GM21825 (cell line): ENCODE data around the gene TOMM40.
"Not testable (repeated sequence)": the region's sequence is repeated elsewhere in the genome, so short reads cannot be mapped to it uniquely, and the experiment has no call there.

Source experiments
- ATAC-seq: cut with Tn5 transposase; IDR thresholded peaks from one replicate; pipeline ENCODE4 v1.9.1; 2021; ENCODE audit warnings: mild to moderate bottlenecking, moderate library complexity; ENCODE audit not compliant: unreplicated experiment

The TOMM40 gene

GRCh38 chr19:44924243-44924725, 33.2 kb downstream of the TOMM40 start:
- ATAC-seq, result no peak

- no peak for ATAC-seq
Observed at GRCh38 chr19:44925114-44925891, 34.2 kb downstream of the TOMM40 start.

GRCh38 chr19:44926245-44927077, 35.4 kb downstream of the TOMM40 start:
- not testable (repeated sequence) for ATAC-seq

GRCh38 chr19:44927746-44928145, 36.7 kb downstream of the TOMM40 start:
- ATAC-seq, result no peak

GRCh38 chr19:44930088-44930487, 39.0 kb downstream of the TOMM40 start:
- no peak for ATAC-seq

- no peak for ATAC-seq
Observed at GRCh38 chr19:44931541-44931940, 40.5 kb downstream of the TOMM40 start.

GRCh38 chr19:44939668-44940067, 48.6 kb downstream of the TOMM40 start:
- ATAC-seq, result no peak

GRCh38 chr19:44942067-44942571, 51.1 kb downstream of the TOMM40 start, which contains the start of gene APOC4:
APOC4 (plus strand) TSS chr19:44942237; CDS start chr19:44942278, 41 bp downstream.
- no peak for ATAC-seq

- no peak for ATAC-seq
Observed at GRCh38 chr19:44943801-44944249, 52.8 kb downstream of the TOMM40 start.

GRCh38 chr19:44947041-44947581, 56.1 kb downstream of the TOMM40 start:
- ATAC-seq, result no peak

- ATAC-seq, result no peak
Observed at GRCh38 chr19:44948237-44948636, 57.2 kb downstream of the TOMM40 start.

GRCh38 chr19:44948763-44949374, 57.8 kb downstream of the TOMM40 start:
- no peak for ATAC-seq

- no peak for ATAC-seq
Observed at GRCh38 chr19:44949550-44949949, 58.5 kb downstream of the TOMM40 start.

- no peak for ATAC-seq
Observed at GRCh38 chr19:44951179-44952159, 60.4 kb downstream of the TOMM40 start.
